Measurements from ENCODE around the gene PTPN22.

Gene PTPN22

DNA sequence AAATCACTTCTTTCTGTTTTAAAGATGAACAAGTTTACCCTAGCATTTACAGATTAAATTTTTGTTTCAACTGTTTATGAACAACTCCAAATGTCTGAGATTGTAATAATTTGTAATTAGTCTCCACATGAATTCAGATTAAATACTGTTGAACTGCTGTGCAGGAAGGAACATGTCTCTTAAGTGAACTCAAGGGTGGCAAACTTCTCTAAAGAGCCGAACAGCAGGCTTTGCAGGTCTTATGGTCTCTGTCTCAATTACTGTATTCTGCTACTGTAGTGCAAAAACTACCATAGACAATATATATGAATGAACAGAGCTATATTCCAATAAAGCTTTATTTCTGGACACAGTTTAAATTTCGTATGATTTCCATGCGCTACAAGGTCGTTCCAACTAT, 65.9 kb downstream of the PTPN22 start:
- H3K27me3 ChIP-seq (ENCODE audit: insufficient read depth, low read length, poor library complexity) = no peaks in the 10 kb centered on the region
- peaks cover 100% of the 10 kb centered on the region for H3K79me2 ChIP-seq (ENCODE audit: insufficient read depth, low read length)
- peaks cover 12% of the 10 kb centered on the region; the same call in 1 of the 2 replicates for H4K20me1 ChIP-seq (ENCODE audit: insufficient read depth, low read length)
- H3K4me3 ChIP-seq (ENCODE audit: low read depth in 1 of 2, low read length in 2 of 2) = no peak overlapping the region
- TF ChIP-seq EZH2 (IDR thresholded peaks at IDR 0.05; ENCODE audit: borderline replicate concordance, low read depth, low read length, severe bottlenecking) = no peak
- TF ChIP-seq, protein P1, sequence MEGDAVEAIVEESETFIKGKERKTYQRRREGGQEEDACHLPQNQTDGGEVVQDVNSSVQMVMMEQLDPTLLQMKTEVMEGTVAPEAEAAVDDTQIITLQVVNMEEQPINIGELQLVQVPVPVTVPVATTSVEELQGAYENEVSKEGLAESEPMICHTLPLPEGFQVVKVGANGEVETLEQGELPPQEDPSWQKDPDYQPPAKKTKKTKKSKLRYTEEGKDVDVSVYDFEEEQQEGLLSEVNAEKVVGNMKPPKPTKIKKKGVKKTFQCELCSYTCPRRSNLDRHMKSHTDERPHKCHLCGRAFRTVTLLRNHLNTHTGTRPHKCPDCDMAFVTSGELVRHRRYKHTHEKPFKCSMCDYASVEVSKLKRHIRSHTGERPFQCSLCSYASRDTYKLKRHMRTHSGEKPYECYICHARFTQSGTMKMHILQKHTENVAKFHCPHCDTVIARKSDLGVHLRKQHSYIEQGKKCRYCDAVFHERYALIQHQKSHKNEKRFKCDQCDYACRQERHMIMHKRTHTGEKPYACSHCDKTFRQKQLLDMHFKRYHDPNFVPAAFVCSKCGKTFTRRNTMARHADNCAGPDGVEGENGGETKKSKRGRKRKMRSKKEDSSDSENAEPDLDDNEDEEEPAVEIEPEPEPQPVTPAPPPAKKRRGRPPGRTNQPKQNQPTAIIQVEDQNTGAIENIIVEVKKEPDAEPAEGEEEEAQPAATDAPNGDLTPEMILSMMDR (IDR thresholded peaks at IDR 0.05; ENCODE audit: borderline replicate concordance, extremely low read depth, low read length, poor library complexity, severe bottlenecking) = no peak
- H3K4me1 ChIP-seq (ENCODE audit: insufficient read depth, low read length) = peaks cover 51% of the 10 kb centered on the region
- H3K36me3 ChIP-seq (ENCODE audit: insufficient read depth, low read length) = peaks cover 14% of the 10 kb centered on the region
- no peak overlapping the region for H3K27ac ChIP-seq (ENCODE audit: low read length)
- H2AFZ ChIP-seq (ENCODE audit: low read depth, low read length) = no peak overlapping the region
- H3K4me2 ChIP-seq (ENCODE audit: insufficient read depth, low read length) = peak overlapping the region; percentile 4; the same call in 1 of the 2 replicates
- ATAC-seq (ENCODE audit: insufficient read depth, low read depth) = no peak
- no peak overlapping the region for H3K9ac ChIP-seq (ENCODE audit: low read depth, low read length)
- DNase-seq = no peak
- no peaks in the 10 kb centered on the region for H3K9me3 ChIP-seq (ENCODE audit: insufficient read depth, low read length, severe bottlenecking)

DNA sequence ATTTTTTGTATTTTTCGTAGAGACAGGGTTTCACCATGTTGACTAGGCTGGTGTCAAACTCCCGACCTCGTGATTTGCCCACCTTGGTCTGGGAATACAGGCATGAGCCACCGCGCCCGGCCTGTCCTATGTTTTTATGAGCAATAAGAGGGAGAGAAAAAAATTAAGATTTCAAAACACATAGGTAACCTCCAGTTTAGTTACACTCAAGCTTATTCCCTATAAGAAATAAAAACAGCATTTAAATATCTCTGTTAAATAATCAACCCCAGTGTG, 66.3 kb downstream of the PTPN22 start:
- TF ChIP-seq EZH2 (IDR thresholded peaks at IDR 0.05; ENCODE audit: borderline replicate concordance, low read depth, low read length, severe bottlenecking) = no peak
- TF ChIP-seq, protein P1 (IDR thresholded peaks at IDR 0.05; ENCODE audit: borderline replicate concordance, extremely low read depth, low read length, poor library complexity, severe bottlenecking) = no peak
- Histone ChIP-seq H3K9ac (ENCODE audit: low read depth, low read length) (no peak overlapping the region), H3K4me1 (ENCODE audit: insufficient read depth, low read length) (peaks cover 48% of the 10 kb centered on the region), H4K20me1 (ENCODE audit: insufficient read depth, low read length) (peaks cover 16% of the 10 kb centered on the region; the same call in 1 of the 2 replicates), H3K79me2 (ENCODE audit: insufficient read depth, low read length) (peaks cover 100% of the 10 kb centered on the region), H3K4me3 (ENCODE audit: low read depth in 1 of 2, low read length in 2 of 2) (no peak overlapping the region), H2AFZ (ENCODE audit: low read depth, low read length) (no peak overlapping the region), H3K27ac (ENCODE audit: low read length) (no peak overlapping the region), H3K4me2 (ENCODE audit: insufficient read depth, low read length) (no peak overlapping the region), H3K9me3 (ENCODE audit: insufficient read depth, low read length, severe bottlenecking) (no peaks in the 10 kb centered on the region), H3K36me3 (ENCODE audit: insufficient read depth, low read length) (peaks cover 14% of the 10 kb centered on the region), H3K27me3 (ENCODE audit: insufficient read depth, low read length, poor library complexity) (no peaks in the 10 kb centered on the region)
- ATAC-seq (ENCODE audit: insufficient read depth, low read depth) (no peak), DNase-seq (no peak)

DNA sequence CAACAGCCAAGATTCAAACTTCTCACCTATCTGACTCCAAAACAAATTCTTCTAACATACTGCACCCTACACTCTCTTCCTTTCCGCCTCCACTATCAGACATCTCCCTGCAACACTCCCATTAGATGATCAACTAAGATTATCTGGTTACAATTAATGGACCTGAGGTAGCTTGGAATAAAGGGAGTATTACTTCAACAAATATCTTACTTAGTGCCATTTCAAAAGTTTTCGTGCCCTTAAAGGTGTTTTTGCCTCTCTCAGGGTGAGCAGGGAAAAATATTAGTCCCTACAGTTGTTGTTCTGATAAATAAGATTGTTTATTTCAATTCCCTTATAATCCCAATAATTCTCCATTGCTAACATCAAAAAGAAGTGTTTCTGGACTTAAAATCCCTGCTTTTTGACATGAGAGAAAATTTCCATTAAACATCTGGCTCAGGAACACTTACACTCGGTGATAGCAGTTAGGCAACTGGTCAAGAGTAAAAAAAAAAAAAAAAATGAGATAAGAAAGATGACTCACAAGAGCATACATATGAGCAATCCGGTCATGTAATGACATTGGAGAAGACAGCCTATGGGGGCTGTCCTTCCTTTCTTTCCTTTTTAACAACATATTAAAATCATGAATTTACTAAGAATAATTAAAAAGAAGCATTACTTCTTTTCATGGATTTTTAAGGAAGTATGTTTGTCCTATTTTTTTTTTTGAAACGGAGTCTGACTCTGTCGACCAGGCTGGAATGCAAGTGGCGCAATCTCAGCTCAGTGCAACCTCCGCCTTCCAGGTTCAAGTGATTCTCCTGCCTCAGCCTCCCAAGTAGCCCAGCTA, 66.9 kb downstream of the PTPN22 start:
- H3K36me3 ChIP-seq (ENCODE audit: insufficient read depth, low read length) = peaks cover 14% of the 10 kb centered on the region
- peaks cover 16% of the 10 kb centered on the region; the same call in 1 of the 2 replicates for H4K20me1 ChIP-seq (ENCODE audit: insufficient read depth, low read length)
- no peak for DNase-seq
- peak overlapping the region; percentile 12; the same call in 1 of the 2 replicates for H3K4me2 ChIP-seq (ENCODE audit: insufficient read depth, low read length)
- H3K27me3 ChIP-seq (ENCODE audit: insufficient read depth, low read length, poor library complexity) = no peaks in the 10 kb centered on the region
- TF ChIP-seq, protein P1 (IDR thresholded peaks at IDR 0.05; ENCODE audit: borderline replicate concordance, extremely low read depth, low read length, poor library complexity, severe bottlenecking) = no peak
- no peak for TF ChIP-seq EZH2 (IDR thresholded peaks at IDR 0.05; ENCODE audit: borderline replicate concordance, low read depth, low read length, severe bottlenecking)
- ATAC-seq (ENCODE audit: insufficient read depth, low read depth) = no peak
- H2AFZ ChIP-seq (ENCODE audit: low read depth, low read length) = no peak overlapping the region
- H3K9me3 ChIP-seq (ENCODE audit: insufficient read depth, low read length, severe bottlenecking) = no peaks in the 10 kb centered on the region
- H3K9ac ChIP-seq (ENCODE audit: low read depth, low read length) = no peak overlapping the region
- peaks cover 100% of the 10 kb centered on the region for H3K79me2 ChIP-seq (ENCODE audit: insufficient read depth, low read length)
- no peak overlapping the region for H3K4me3 ChIP-seq (ENCODE audit: low read depth in 1 of 2, low read length in 2 of 2)
- H3K4me1 ChIP-seq (ENCODE audit: insufficient read depth, low read length) = peaks cover 42% of the 10 kb centered on the region
- H3K27ac ChIP-seq (ENCODE audit: low read length) = no peak overlapping the region

Data from DND-41 (cell line).